GM23338 (cell line): ENCODE results near the gene ATP1A3. TPM values are rescaled to one million over a fixed set of nuclear protein-coding genes. Genes with fewer than 3 reads are reported as not detected.

ENCODE experiments used
- ATAC-seq: fragments of 200-7000 bp; cut with Tn5 transposase; 3 replicates; pipeline ENCODE4 v1.9.1; 2020
- DNase-seq: peaks from one replicate; pipeline ENCODE4 v3.0.0-alpha.2; 2015; ENCODE audit warnings: low spot score
- H2AFZ ChIP-seq: fragments of 200-600 bp; sonication (generic); 2 replicates; pipeline ENCODE4 v1.8.0; 2016; ENCODE audit warnings: antibody characterized with exemption, mild to moderate bottlenecking, moderate library complexity
- H3F3A ChIP-seq: fragments of 200-600 bp; sonication (generic); replicated peaks from 2 replicates; pipeline ENCODE4 v1.8.0; 2017; ENCODE audit warnings: antibody characterized with exemption, mixed run types, low read depth
- H3K27ac ChIP-seq: fragments of 200-600 bp; sonication (generic); 2 replicates; pipeline ENCODE4 v1.6.1; 2016; ENCODE audit warnings: low read depth
- H3K27me3 ChIP-seq: fragments of 200-600 bp; sonication (generic); 2 replicates; pipeline ENCODE4 v1.8.0; 2016; ENCODE audit warnings: mild to moderate bottlenecking, mixed run types, moderate library complexity; ENCODE audit not compliant: insufficient read depth
- H3K36me3 ChIP-seq: fragments of 200-600 bp; sonication (generic); 2 replicates; pipeline ENCODE4 v1.8.0; 2016; ENCODE audit warnings: mild to moderate bottlenecking; ENCODE audit not compliant: insufficient read depth
- H3K4me1 ChIP-seq: fragments of 200-600 bp; sonication (generic); 2 replicates; pipeline ENCODE4 v1.8.0; 2016; ENCODE audit warnings: mild to moderate bottlenecking, moderate library complexity; ENCODE audit not compliant: insufficient read depth
- H3K4me2 ChIP-seq: fragments of 200-600 bp; sonication (generic); 2 replicates; pipeline ENCODE4 v1.7.1; 2017; ENCODE audit warnings: mixed run types
- H3K4me3 ChIP-seq: fragments of 200-600 bp; sonication (generic); 2 replicates; pipeline ENCODE4 v1.6.1; 2016; ENCODE audit warnings: mixed run types
- H3K79me2 ChIP-seq: fragments of 200-600 bp; sonication (generic); replicated peaks from 2 replicates; pipeline ENCODE4 v1.8.0; 2017; ENCODE audit warnings: mild to moderate bottlenecking; ENCODE audit not compliant: insufficient read depth
- H3K9me2 ChIP-seq: fragments of 200-600 bp; sonication (generic); 2 replicates; pipeline ENCODE4 v1.8.0; 2017; ENCODE audit not compliant: insufficient read depth
- H4K20me1 ChIP-seq: fragments of 200-600 bp; sonication (generic); replicated peaks from 2 replicates; pipeline ENCODE4 v1.8.0; 2017; ENCODE audit warnings: mild to moderate bottlenecking; ENCODE audit not compliant: insufficient read depth
- H3K27ac Mint-ChIP-seq: 2 replicates; pipeline ENCODE4 v1.8.0; 2020; ENCODE audit warnings: inconsistent platforms, mild to moderate bottlenecking, moderate library complexity, mixed read lengths
- H3K27me3 Mint-ChIP-seq: 3 replicates; pipeline ENCODE4 v1.8.0; 2022; ENCODE audit warnings: low read depth, mild to moderate bottlenecking, moderate library complexity, mixed read lengths, inconsistent platforms; ENCODE audit not compliant: insufficient read depth, poor library complexity
- H3K36me3 Mint-ChIP-seq: 3 replicates; pipeline ENCODE4 v1.8.0; 2021; ENCODE audit warnings: low read depth, mild to moderate bottlenecking, inconsistent platforms, moderate library complexity, mixed read lengths
- H3K4me1 Mint-ChIP-seq: 3 replicates; pipeline ENCODE4 v1.8.0; 2020; ENCODE audit warnings: mild to moderate bottlenecking, inconsistent platforms, mixed read lengths
- H3K4me3 Mint-ChIP-seq: 3 replicates; pipeline ENCODE4 v1.8.0; 2021; ENCODE audit warnings: moderate library complexity, mild to moderate bottlenecking, inconsistent platforms, mixed read lengths
- H3K9me3 Mint-ChIP-seq: 3 replicates; pipeline ENCODE4 v1.8.0; 2020; ENCODE audit warnings: moderate library complexity, mild to moderate bottlenecking, inconsistent platforms, mixed read lengths
- CREB1 ChIP-seq: fragments of 250-450 bp; sonication (Bioruptor Pico); IDR thresholded peaks from 2 replicates; pipeline ENCODE4 v1.5.0; 2020; ENCODE audit warnings: low read depth, mild to moderate bottlenecking, moderate library complexity
- EZH2 ChIP-seq: fragments of 200-600 bp; sonication (generic); IDR thresholded peaks from one replicate; pipeline ENCODE4 v1.8.0; 2017; ENCODE audit warnings: antibody characterized with exemption, mild to moderate bottlenecking, low read depth; ENCODE audit not compliant: unreplicated experiment
- EZH2phosphoT487 ChIP-seq: fragments of 200-600 bp; sonication (generic); IDR thresholded peaks from one replicate; pipeline ENCODE4 v1.8.1; 2018; ENCODE audit warnings: antibody characterized with exemption; ENCODE audit not compliant: unreplicated experiment
- JUNB ChIP-seq: IDR thresholded peaks from one replicate; pipeline ENCODE4 v1.6.1; 2016; ENCODE audit warnings: antibody characterized with exemption; ENCODE audit not compliant: unreplicated experiment
- NANOG ChIP-seq: IDR thresholded peaks from 2 replicates; pipeline ENCODE4 v1.6.1; 2016; ENCODE audit warnings: antibody characterized with exemption, borderline replicate concordance
- POLR2AphosphoS5 ChIP-seq: IDR thresholded peaks from 2 replicates; pipeline ENCODE4 v1.6.1; 2016; ENCODE audit warnings: antibody characterized with exemption, low read depth
- REST ChIP-seq: IDR thresholded peaks from one replicate; pipeline ENCODE4 v1.6.1; 2018; ENCODE audit warnings: antibody characterized with exemption; ENCODE audit not compliant: unreplicated experiment
- STAT1 ChIP-seq: IDR thresholded peaks from one replicate; pipeline ENCODE4 v1.6.1; 2016; ENCODE audit warnings: antibody characterized with exemption; ENCODE audit not compliant: unreplicated experiment
- ZNF114 ChIP-seq: fragments of 250-450 bp; sonication (Bioruptor Pico); IDR thresholded peaks from 2 replicates; pipeline ENCODE4 v1.5.0; 2020; ENCODE audit warnings: mild to moderate bottlenecking, moderate library complexity
- ZNF331 ChIP-seq: fragments of 250-450 bp; sonication (Bioruptor Pico); IDR thresholded peaks from 2 replicates; pipeline ENCODE4 v1.5.0; 2020; ENCODE audit warnings: low read depth, mild to moderate bottlenecking, moderate library complexity
- polyA plus RNA-seq: library from polyadenylated mRNA; unstranded; fragments of >200 nt; fragmentation: Nextera tagmentation; extraction: Ambion mirVana; gene quantifications from 2 replicates; pipeline ENCODE4 v1.2.1, GENCODE V29; 2016
- total RNA-seq: library from RNA; depleted of rRNA; stranded (reverse); fragments of >200 nt; shearing (Covaris generic); gene quantifications from 2 replicates; pipeline ENCODE4 v1.2.3, GENCODE V29; 2014
- TF ChIP-seq, protein P1 (sequence below), 2 experiments: fragments of 200-600 bp in 1 of 2; sonication (generic) in 1 of 2; conservative IDR thresholded peaks; 2 replicates each; pipeline versions ENCODE4 v1.5.1 to v1.6.1; 2016 to 2017; ENCODE audit warnings: antibody characterized with exemption in 2 of 2, low read depth in 2 of 2, mild to moderate bottlenecking in 2 of 2, moderate library complexity in 1 of 2
- TF ChIP-seq, protein P2 (sequence below): IDR thresholded peaks from 2 replicates; pipeline ENCODE4 v1.6.1; 2016; ENCODE audit warnings: antibody characterized with exemption
- TF ChIP-seq, protein P3 (sequence below): fragments of 250-450 bp; sonication (Bioruptor Pico); IDR thresholded peaks from 2 replicates; pipeline ENCODE4 v1.5.0; 2020; ENCODE audit warnings: mild to moderate bottlenecking, moderate library complexity

Gene ATP1A3
- total and polyA plus RNA-seq, 2 experiments from 2014 or later: 11.5 to 37.3 TPM

- Histone ChIP-seq H3K36me3 (no peaks in the 10 kb centered on the region; the same call in 1 of the 2 replicates), H4K20me1 (peaks cover 5% of the 10 kb centered on the region; the same call in 1 of the 2 replicates), H3K4me3 (peak within 1 kb of the TSS; percentile 86), H3K27ac (peak within 1 kb of the TSS; percentile 83; the same call in 1 of the 2 replicates), H3K79me2 (no peaks in the 10 kb centered on the region), H3K27me3 (no peaks in the 10 kb centered on the region), H3K4me1 (peaks cover 9% of the 10 kb centered on the region), H3F3A (peaks cover 4% of the 10 kb centered on the region; the same call in 1 of the 2 replicates), H3K4me2 (peak within 1 kb of the TSS; percentile 94), H2AFZ (peak within 1 kb of the TSS; percentile 94), H3K9me2 (no peaks in the 10 kb centered on the region)
- H3K27ac Mint-ChIP-seq: peak within 1 kb of the TSS; percentile 81
- H3K36me3 Mint-ChIP-seq: peaks cover 8% of the 10 kb centered on the region
- peaks cover 16% of the 10 kb centered on the region for H3K4me1 Mint-ChIP-seq
- no peaks in the 10 kb centered on the region for H3K9me3 Mint-ChIP-seq
- TF ChIP-seq EZH2 (no peak), EZH2phosphoT487 (no peak), CREB1 (CRISPR knock-in tag) (peak; percentile 93), REST (peak; percentile 21), STAT1 (no peak), JUNB (no peak), POLR2AphosphoS5 (peak; percentile 70), NANOG (no peak), ZNF114 (CRISPR knock-in tag) (no peak), ZNF331 (no peak)
- TF ChIP-seq, protein P1, sequence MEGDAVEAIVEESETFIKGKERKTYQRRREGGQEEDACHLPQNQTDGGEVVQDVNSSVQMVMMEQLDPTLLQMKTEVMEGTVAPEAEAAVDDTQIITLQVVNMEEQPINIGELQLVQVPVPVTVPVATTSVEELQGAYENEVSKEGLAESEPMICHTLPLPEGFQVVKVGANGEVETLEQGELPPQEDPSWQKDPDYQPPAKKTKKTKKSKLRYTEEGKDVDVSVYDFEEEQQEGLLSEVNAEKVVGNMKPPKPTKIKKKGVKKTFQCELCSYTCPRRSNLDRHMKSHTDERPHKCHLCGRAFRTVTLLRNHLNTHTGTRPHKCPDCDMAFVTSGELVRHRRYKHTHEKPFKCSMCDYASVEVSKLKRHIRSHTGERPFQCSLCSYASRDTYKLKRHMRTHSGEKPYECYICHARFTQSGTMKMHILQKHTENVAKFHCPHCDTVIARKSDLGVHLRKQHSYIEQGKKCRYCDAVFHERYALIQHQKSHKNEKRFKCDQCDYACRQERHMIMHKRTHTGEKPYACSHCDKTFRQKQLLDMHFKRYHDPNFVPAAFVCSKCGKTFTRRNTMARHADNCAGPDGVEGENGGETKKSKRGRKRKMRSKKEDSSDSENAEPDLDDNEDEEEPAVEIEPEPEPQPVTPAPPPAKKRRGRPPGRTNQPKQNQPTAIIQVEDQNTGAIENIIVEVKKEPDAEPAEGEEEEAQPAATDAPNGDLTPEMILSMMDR (conservative IDR thresholded peaks at IDR 0.05; ENCODE audit: low read depth in 2 of 2): peak; percentile 17 to 34; a peak in 3 of 4 replicates
- TF ChIP-seq, protein P2, sequence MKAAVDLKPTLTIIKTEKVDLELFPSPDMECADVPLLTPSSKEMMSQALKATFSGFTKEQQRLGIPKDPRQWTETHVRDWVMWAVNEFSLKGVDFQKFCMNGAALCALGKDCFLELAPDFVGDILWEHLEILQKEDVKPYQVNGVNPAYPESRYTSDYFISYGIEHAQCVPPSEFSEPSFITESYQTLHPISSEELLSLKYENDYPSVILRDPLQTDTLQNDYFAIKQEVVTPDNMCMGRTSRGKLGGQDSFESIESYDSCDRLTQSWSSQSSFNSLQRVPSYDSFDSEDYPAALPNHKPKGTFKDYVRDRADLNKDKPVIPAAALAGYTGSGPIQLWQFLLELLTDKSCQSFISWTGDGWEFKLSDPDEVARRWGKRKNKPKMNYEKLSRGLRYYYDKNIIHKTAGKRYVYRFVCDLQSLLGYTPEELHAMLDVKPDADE: peak; percentile 100
- TF ChIP-seq, protein P3, sequence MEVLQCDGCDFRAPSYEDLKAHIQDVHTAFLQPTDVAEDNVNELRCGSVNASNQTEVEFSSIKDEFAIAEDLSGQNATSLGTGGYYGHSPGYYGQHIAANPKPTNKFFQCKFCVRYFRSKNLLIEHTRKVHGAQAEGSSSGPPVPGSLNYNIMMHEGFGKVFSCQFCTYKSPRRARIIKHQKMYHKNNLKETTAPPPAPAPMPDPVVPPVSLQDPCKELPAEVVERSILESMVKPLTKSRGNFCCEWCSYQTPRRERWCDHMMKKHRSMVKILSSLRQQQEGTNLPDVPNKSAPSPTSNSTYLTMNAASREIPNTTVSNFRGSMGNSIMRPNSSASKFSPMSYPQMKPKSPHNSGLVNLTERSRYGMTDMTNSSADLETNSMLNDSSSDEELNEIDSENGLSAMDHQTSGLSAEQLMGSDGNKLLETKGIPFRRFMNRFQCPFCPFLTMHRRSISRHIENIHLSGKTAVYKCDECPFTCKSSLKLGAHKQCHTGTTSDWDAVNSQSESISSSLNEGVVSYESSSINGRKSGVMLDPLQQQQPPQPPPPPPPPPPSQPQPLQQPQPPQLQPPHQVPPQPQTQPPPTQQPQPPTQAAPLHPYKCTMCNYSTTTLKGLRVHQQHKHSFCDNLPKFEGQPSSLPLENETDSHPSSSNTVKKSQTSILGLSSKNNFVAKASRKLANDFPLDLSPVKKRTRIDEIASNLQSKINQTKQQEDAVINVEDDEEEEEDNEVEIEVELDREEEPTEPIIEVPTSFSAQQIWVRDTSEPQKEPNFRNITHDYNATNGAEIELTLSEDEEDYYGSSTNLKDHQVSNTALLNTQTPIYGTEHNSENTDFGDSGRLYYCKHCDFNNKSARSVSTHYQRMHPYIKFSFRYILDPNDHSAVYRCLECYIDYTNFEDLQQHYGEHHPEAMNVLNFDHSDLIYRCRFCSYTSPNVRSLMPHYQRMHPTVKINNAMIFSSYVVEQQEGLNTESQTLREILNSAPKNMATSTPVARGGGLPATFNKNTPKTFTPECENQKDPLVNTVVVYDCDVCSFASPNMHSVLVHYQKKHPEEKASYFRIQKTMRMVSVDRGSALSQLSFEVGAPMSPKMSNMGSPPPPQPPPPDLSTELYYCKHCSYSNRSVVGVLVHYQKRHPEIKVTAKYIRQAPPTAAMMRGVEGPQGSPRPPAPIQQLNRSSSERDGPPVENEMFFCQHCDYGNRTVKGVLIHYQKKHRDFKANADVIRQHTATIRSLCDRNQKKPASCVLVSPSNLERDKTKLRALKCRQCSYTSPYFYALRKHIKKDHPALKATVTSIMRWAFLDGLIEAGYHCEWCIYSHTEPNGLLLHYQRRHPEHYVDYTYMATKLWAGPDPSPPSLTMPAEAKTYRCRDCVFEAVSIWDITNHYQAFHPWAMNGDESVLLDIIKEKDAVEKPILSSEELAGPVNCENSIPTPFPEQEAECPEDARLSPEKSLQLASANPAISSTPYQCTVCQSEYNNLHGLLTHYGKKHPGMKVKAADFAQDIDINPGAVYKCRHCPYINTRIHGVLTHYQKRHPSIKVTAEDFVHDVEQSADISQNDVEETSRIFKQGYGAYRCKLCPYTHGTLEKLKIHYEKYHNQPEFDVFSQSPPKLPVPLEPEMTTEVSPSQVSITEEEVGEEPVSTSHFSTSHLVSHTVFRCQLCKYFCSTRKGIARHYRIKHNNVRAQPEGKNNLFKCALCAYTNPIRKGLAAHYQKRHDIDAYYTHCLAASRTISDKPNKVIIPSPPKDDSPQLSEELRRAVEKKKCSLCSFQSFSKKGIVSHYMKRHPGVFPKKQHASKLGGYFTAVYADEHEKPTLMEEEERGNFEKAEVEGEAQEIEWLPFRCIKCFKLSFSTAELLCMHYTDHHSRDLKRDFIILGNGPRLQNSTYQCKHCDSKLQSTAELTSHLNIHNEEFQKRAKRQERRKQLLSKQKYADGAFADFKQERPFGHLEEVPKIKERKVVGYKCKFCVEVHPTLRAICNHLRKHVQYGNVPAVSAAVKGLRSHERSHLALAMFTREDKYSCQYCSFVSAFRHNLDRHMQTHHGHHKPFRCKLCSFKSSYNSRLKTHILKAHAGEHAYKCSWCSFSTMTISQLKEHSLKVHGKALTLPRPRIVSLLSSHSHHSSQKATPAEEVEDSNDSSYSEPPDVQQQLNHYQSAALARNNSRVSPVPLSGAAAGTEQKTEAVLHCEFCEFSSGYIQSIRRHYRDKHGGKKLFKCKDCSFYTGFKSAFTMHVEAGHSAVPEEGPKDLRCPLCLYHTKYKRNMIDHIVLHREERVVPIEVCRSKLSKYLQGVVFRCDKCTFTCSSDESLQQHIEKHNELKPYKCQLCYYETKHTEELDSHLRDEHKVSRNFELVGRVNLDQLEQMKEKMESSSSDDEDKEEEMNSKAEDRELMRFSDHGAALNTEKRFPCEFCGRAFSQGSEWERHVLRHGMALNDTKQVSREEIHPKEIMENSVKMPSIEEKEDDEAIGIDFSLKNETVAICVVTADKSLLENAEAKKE (CRISPR knock-in tag): no peak
- H3K27me3 Mint-ChIP-seq: peaks cover 14% of the 10 kb centered on the region
- peak; percentile 99 for DNase-seq
- peak within 1 kb of the TSS; percentile 67 for H3K4me3 Mint-ChIP-seq
- ATAC-seq: peak; percentile 85
Observed at GRCh38 chr19:41959056-41960053, 34.7 kb downstream of the ATP1A3 start, which contains the start of gene RABAC1. RABAC1 (minus strand) TSS chr19:41959321; CDS start chr19:41959292, 29 bp downstream.
